ENCODE results near the gene B4GALNT1. TPM values are rescaled to one million over a fixed set of nuclear protein-coding genes. Genes with fewer than 3 reads are reported as not detected.

B4GALNT1 gene
- total and polyA plus RNA-seq, 10 of the 15 experiments (the other 5 are each of a cell fraction or from before 2014, with no cell fraction given) = 0.01 to 0.38 (median 0.14) TPM; not detected in 3

DNA sequence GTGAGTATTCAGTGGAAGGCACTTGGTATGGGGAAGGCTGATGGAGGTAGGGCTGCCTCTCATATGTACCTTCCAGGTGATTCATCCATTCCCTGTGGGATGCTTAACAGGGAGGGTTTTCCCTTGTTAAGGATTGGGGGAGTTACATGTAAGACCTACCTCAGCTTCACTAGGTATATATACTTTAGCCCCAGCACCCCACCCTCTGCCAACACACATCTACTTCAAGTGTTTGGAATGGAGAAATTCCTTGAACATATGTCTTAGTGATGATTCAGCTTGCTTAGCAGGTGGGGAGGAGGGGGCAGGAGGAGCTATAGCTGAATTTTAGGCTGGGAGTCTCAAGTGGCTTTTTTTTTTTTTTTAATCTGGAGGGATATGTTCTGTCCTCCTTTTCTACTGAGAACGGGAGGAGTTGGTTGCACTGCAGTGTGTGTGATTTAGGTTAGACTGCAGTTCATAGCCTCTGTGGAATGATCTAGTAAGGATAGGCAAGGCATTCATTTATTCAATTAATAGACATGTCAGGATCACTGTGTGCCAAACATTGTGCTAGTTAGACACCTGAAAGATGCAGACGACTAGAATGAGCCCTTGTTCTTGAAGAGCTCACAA lies 40.3 kb downstream of the B4GALNT1 start (continued):
- TF ChIP-seq, protein P1, sequence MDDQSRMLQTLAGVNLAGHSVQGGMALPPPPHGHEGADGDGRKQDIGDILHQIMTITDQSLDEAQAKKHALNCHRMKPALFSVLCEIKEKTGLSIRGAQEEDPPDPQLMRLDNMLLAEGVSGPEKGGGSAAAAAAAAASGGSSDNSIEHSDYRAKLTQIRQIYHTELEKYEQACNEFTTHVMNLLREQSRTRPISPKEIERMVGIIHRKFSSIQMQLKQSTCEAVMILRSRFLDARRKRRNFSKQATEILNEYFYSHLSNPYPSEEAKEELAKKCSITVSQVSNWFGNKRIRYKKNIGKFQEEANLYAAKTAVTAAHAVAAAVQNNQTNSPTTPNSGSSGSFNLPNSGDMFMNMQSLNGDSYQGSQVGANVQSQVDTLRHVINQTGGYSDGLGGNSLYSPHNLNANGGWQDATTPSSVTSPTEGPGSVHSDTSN (IDR thresholded peaks at IDR 0.05; ENCODE audit: insufficient replicate concordance, low read depth, low read length) = no peak
- TF ChIP-seq TCF12 (IDR thresholded peaks at IDR 0.05; ENCODE audit: low read depth, low read length) = no peak
- no peak for TF ChIP-seq MYC (IDR thresholded peaks at IDR 0.05; ENCODE audit: insufficient read depth, insufficient read length, insufficient replicate concordance, low read length, severe bottlenecking)
- TF ChIP-seq, protein P2, sequence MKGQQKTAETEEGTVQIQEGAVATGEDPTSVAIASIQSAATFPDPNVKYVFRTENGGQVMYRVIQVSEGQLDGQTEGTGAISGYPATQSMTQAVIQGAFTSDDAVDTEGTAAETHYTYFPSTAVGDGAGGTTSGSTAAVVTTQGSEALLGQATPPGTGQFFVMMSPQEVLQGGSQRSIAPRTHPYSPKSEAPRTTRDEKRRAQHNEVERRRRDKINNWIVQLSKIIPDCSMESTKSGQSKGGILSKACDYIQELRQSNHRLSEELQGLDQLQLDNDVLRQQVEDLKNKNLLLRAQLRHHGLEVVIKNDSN (IDR thresholded peaks at IDR 0.05; ENCODE audit: borderline replicate concordance, extremely low read length, insufficient read depth, low read depth, low read length) = no peak
- no peak for TF ChIP-seq MTA3 (IDR thresholded peaks at IDR 0.05; ENCODE audit: borderline replicate concordance, low read length)
- TF ChIP-seq, protein P3, sequence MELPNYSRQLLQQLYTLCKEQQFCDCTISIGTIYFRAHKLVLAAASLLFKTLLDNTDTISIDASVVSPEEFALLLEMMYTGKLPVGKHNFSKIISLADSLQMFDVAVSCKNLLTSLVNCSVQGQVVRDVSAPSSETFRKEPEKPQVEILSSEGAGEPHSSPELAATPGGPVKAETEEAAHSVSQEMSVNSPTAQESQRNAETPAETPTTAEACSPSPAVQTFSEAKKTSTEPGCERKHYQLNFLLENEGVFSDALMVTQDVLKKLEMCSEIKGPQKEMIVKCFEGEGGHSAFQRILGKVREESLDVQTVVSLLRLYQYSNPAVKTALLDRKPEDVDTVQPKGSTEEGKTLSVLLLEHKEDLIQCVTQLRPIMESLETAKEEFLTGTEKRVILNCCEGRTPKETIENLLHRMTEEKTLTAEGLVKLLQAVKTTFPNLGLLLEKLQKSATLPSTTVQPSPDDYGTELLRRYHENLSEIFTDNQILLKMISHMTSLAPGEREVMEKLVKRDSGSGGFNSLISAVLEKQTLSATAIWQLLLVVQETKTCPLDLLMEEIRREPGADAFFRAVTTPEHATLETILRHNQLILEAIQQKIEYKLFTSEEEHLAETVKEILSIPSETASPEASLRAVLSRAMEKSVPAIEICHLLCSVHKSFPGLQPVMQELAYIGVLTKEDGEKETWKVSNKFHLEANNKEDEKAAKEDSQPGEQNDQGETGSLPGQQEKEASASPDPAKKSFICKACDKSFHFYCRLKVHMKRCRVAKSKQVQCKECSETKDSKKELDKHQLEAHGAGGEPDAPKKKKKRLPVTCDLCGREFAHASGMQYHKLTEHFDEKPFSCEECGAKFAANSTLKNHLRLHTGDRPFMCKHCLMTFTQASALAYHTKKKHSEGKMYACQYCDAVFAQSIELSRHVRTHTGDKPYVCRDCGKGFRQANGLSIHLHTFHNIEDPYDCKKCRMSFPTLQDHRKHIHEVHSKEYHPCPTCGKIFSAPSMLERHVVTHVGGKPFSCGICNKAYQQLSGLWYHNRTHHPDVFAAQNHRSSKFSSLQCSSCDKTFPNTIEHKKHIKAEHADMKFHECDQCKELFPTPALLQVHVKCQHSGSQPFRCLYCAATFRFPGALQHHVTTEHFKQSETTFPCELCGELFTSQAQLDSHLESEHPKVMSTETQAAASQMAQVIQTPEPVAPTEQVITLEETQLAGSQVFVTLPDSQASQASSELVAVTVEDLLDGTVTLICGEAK (IDR thresholded peaks at IDR 0.05; ENCODE audit: borderline replicate concordance) = no peak
- no peak for TF ChIP-seq STAT3 (IDR thresholded peaks at IDR 0.05; ENCODE audit: low read depth, low read length)
- no peak for TF ChIP-seq FOXK2 (IDR thresholded peaks at IDR 0.05)
- TF ChIP-seq NR2C1 (IDR thresholded peaks at IDR 0.05) = no peak
- TF ChIP-seq, protein P4, sequence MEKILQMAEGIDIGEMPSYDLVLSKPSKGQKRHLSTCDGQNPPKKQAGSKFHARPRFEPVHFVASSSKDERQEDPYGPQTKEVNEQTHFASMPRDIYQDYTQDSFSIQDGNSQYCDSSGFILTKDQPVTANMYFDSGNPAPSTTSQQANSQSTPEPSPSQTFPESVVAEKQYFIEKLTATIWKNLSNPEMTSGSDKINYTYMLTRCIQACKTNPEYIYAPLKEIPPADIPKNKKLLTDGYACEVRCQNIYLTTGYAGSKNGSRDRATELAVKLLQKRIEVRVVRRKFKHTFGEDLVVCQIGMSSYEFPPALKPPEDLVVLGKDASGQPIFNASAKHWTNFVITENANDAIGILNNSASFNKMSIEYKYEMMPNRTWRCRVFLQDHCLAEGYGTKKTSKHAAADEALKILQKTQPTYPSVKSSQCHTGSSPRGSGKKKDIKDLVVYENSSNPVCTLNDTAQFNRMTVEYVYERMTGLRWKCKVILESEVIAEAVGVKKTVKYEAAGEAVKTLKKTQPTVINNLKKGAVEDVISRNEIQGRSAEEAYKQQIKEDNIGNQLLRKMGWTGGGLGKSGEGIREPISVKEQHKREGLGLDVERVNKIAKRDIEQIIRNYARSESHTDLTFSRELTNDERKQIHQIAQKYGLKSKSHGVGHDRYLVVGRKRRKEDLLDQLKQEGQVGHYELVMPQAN (conservative IDR thresholded peaks at IDR 0.05) = no peak
- no peak for TF ChIP-seq ZSCAN29 (IDR thresholded peaks at IDR 0.05)
